HepG2 (cell line): ENCODE measurements around the gene NAV2. TPM values are rescaled to one million over a fixed set of nuclear protein-coding genes. Genes with fewer than 3 reads are reported as not detected.
A peak's percentile ranks its signal among the peaks of the same experiment; 100 is the strongest.

Experiments
- ATF4 ChIP-seq, 2 experiments: fragments of 450-650 bp in 1 of 2; sonication (generic) in 1 of 2; formaldehyde crosslinking; IDR thresholded peaks; 2 replicates each; pipeline versions ENCODE4 v1.5.0 to v1.8.0; 2020 to 2022; ENCODE audit warnings: mild to moderate bottlenecking in 1 of 2, missing genetic modification reagents in 1 of 2
- CEBPG ChIP-seq: IDR thresholded peaks from 2 replicates; pipeline ENCODE4 v1.6.1; 2016
- DNMT1 ChIP-seq: sonication (generic); formaldehyde crosslinking; IDR thresholded peaks from 2 replicates; pipeline ENCODE4 v1.5.1; 2020; ENCODE audit warnings: mild to moderate bottlenecking, missing genetic modification reagents
- FOSL2 ChIP-seq: sonication (generic); formaldehyde crosslinking; IDR thresholded peaks from 2 replicates; pipeline ENCODE4 v1.4.0; 2020; ENCODE audit warnings: missing genetic modification reagents
- FOXP1 ChIP-seq, 2 experiments: fragments of 450-650 bp in 1 of 2; IDR thresholded peaks; 2 replicates each; pipeline ENCODE4 v1.6.1; 2017 to 2018; ENCODE audit warnings: antibody characterized with exemption in 1 of 2
- GMEB2 ChIP-seq: IDR thresholded peaks from 2 replicates; pipeline ENCODE4 v1.6.1; 2016; ENCODE audit warnings: missing biosample characterization, missing genetic modification reagents, low read depth
- ISL2 ChIP-seq: sonication (generic); formaldehyde crosslinking; IDR thresholded peaks from 2 replicates; pipeline ENCODE4 v1.5.0; 2020; ENCODE audit warnings: missing genetic modification reagents
- KAT7 ChIP-seq: IDR thresholded peaks from 2 replicates; pipeline ENCODE4 v1.6.1; 2018; ENCODE audit warnings: borderline replicate concordance, missing compliant biosample characterization
- PRPF4 ChIP-seq: fragments of 200-400 bp; formaldehyde crosslinking; IDR thresholded peaks from 2 replicates; pipeline ENCODE4 v1.6.1; 2016; ENCODE audit warnings: low read length, low read depth; ENCODE audit not compliant: poor library complexity, severe bottlenecking
- SMC3 ChIP-seq: IDR thresholded peaks from 2 replicates; pipeline ENCODE4 v1.6.1; 2011; ENCODE audit warnings: low read length, improper control_type of control experiment
- ZBTB3 ChIP-seq: sonication (generic); formaldehyde crosslinking; IDR thresholded peaks from 2 replicates; pipeline ENCODE4 v1.4.0; 2020; ENCODE audit warnings: low read depth, mild to moderate bottlenecking, moderate library complexity, missing genetic modification reagents, borderline replicate concordance
- ZFP36 ChIP-seq: fragments of 150-350 bp; IDR thresholded peaks from 2 replicates; pipeline ENCODE4 v1.6.1; 2018; ENCODE audit warnings: borderline replicate concordance, low read length, low read depth; ENCODE audit not compliant: partially characterized antibody
- ZFYVE20 ChIP-seq: sonication (generic); formaldehyde crosslinking; IDR thresholded peaks from 2 replicates; pipeline ENCODE4 v1.8.0; 2023; ENCODE audit warnings: low read depth, mild to moderate bottlenecking, moderate library complexity, missing genetic modification reagents, borderline replicate concordance
- ZNF20 ChIP-seq: sonication (generic); formaldehyde crosslinking; IDR thresholded peaks from 2 replicates; pipeline ENCODE4 v1.4.0; 2020; ENCODE audit warnings: mild to moderate bottlenecking, moderate library complexity, missing genetic modification reagents
- ZNF205 ChIP-seq: IDR thresholded peaks from 2 replicates; pipeline ENCODE4 v1.6.1; 2018; ENCODE audit warnings: missing biosample characterization, missing genetic modification reagents
- ZNF253 ChIP-seq: sonication (generic); formaldehyde crosslinking; IDR thresholded peaks from 2 replicates; pipeline ENCODE4 v1.8.0; 2022; ENCODE audit warnings: mild to moderate bottlenecking, missing genetic modification reagents, borderline replicate concordance
- ZNF577 ChIP-seq: sonication (generic); formaldehyde crosslinking; IDR thresholded peaks from 2 replicates; pipeline ENCODE4 v1.4.0; 2020; ENCODE audit warnings: mild to moderate bottlenecking, low read depth, missing genetic modification reagents, borderline replicate concordance
- ZNF616 ChIP-seq: sonication (generic); formaldehyde crosslinking; IDR thresholded peaks from 2 replicates; pipeline ENCODE4 v1.5.0; 2020; ENCODE audit warnings: low read depth, mild to moderate bottlenecking, missing genetic modification reagents
- polyA plus RNA-seq, 8 experiments: library from polyadenylated mRNA; depleted of rRNA in 3 of 8; stranded (reverse) in 7 of 8; unstranded in 1 of 8; fragments of >200 nt; fragmentation: Illumina TruSeq in 4 of 8; extraction: Trizol in 4 of 8; gene quantifications; 2 replicates each; pipeline versions ENCODE4 v1.2.1 to v1.2.3, GENCODE V29; 2011 to 2016; ENCODE audit warnings: low read depth in 4 of 8, missing spikeins in 1 of 8, mixed read lengths in 1 of 8; ENCODE audit not compliant: insufficient read depth in 1 of 8
- total RNA-seq, 5 experiments: library from RNA; depleted of rRNA; stranded (reverse); fragments of >200 nt; fragmentation: Illumina TruSeq; extraction: Trizol; gene quantifications; 2 replicates each; pipeline ENCODE4 v1.2.3, GENCODE V29; 2016; ENCODE audit warnings: low read depth in 1 of 5
- TF ChIP-seq, protein P1 (sequence below): sonication (generic); formaldehyde crosslinking; IDR thresholded peaks from 2 replicates; pipeline ENCODE4 v1.4.0; 2020; ENCODE audit warnings: missing genetic modification reagents

NAV2 gene
- total and polyA plus RNA-seq, 2 of the 13 experiments (the other 11 are each of a cell fraction or from before 2014, with no cell fraction given), result 9.3 to 34.6 TPM

DNA sequence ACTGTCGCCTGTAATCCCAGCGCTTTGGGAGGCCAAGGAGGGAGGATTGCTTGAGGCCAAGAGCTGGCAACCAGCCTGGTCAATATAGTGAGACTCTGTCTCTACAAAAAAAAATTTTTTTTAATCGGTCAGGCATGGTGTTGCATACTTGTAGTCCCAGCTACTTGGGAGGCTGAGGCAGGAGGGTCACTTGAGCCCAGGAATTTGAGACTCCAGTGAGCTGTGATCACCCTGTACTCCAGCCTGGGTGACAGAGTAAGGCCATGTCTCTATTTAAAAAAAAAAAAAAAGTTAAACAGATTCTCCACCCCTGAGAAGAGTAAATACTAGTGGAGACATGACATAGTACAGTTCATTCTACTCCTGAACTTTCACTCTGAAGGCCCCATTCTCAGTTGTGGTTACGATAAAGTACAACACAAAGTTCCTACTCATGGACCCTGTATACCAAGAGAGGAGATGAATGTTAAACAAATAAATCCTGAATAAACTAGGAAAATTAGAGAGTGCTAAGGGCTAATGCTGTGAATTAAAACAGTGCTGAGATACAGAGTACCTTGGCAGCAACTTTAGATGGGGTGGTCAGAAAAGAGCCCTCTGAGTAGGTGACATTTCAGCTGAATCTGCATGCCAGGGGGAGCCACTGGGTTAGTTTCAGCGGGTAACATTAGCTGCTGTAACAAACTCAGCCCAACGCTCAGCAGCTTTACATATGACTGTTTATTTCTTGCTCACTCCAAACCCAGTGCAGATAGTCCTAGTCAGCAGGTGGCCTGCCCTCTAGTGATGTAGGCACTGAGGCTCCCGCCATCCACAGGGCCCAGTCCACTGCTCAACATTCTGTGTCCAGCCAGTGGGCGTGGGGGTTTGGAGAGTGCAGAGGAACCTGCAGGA lies 372.5 kb downstream of the NAV2 start (continued):
- no peak; the same call in 1 of the 2 replicates for TF ChIP-seq FOSL2 (CRISPR knock-in tag)
- TF ChIP-seq DNMT1 (CRISPR knock-in tag), result no peak
- no peak for TF ChIP-seq ZNF205
- TF ChIP-seq, protein P1, sequence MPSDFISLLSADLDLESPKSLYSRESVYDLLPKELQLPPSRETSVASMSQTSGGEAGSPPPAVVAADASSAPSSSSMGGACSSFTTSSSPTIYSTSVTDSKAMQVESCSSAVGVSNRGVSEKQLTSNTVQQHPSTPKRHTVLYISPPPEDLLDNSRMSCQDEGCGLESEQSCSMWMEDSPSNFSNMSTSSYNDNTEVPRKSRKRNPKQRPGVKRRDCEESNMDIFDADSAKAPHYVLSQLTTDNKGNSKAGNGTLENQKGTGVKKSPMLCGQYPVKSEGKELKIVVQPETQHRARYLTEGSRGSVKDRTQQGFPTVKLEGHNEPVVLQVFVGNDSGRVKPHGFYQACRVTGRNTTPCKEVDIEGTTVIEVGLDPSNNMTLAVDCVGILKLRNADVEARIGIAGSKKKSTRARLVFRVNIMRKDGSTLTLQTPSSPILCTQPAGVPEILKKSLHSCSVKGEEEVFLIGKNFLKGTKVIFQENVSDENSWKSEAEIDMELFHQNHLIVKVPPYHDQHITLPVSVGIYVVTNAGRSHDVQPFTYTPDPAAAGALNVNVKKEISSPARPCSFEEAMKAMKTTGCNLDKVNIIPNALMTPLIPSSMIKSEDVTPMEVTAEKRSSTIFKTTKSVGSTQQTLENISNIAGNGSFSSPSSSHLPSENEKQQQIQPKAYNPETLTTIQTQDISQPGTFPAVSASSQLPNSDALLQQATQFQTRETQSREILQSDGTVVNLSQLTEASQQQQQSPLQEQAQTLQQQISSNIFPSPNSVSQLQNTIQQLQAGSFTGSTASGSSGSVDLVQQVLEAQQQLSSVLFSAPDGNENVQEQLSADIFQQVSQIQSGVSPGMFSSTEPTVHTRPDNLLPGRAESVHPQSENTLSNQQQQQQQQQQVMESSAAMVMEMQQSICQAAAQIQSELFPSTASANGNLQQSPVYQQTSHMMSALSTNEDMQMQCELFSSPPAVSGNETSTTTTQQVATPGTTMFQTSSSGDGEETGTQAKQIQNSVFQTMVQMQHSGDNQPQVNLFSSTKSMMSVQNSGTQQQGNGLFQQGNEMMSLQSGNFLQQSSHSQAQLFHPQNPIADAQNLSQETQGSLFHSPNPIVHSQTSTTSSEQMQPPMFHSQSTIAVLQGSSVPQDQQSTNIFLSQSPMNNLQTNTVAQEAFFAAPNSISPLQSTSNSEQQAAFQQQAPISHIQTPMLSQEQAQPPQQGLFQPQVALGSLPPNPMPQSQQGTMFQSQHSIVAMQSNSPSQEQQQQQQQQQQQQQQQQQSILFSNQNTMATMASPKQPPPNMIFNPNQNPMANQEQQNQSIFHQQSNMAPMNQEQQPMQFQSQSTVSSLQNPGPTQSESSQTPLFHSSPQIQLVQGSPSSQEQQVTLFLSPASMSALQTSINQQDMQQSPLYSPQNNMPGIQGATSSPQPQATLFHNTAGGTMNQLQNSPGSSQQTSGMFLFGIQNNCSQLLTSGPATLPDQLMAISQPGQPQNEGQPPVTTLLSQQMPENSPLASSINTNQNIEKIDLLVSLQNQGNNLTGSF (CRISPR knock-in tag), result no peak
- 0 out of 2 replicates have a peak, but pooled peaks have one; percentile 15 for TF ChIP-seq CEBPG (CRISPR knock-in tag)
- no peak for TF ChIP-seq ZFYVE20 (CRISPR knock-in tag)
- TF ChIP-seq ISL2 (CRISPR knock-in tag), result peak; percentile 48; the same call in 1 of the 2 replicates
- TF ChIP-seq ZNF20 (CRISPR knock-in tag), result no peak
- TF ChIP-seq SMC3, result peak; percentile 10; the same call in 1 of the 2 replicates
- TF ChIP-seq PRPF4, result no peak
- no peak for TF ChIP-seq ZNF616 (CRISPR knock-in tag)
- TF ChIP-seq ZFP36, result no peak
- TF ChIP-seq KAT7 (CRISPR knock-in tag), result no peak
- TF ChIP-seq ATF4 (CRISPR knock-in tag; IDR thresholded peaks at IDR 0.05), result no peak
- TF ChIP-seq ZNF253 (CRISPR knock-in tag), result no peak
- no peak for TF ChIP-seq GMEB2 (CRISPR knock-in tag)
- TF ChIP-seq ZNF577 (CRISPR knock-in tag), result no peak
- TF ChIP-seq ZBTB3, result no peak
- TF ChIP-seq FOXP1 (IDR thresholded peaks at IDR 0.05), result no peak
- peak; percentile 25; the same call in 1 of the 2 replicates for TF ChIP-seq FOXP1 (CRISPR knock-in tag; IDR thresholded peaks at IDR 0.05)
